CD4-positive, alpha-beta T cell (primary cell): ENCODE data around the gene LRIT2. TPM values are rescaled to one million over a fixed set of nuclear protein-coding genes. Genes with fewer than 3 reads are reported as not detected.

Source experiments
- ATAC-seq: fragments of 200-7000 bp; cut with Tn5 transposase; one replicate; pipeline ENCODE4 v1.10.0; 2022; ENCODE audit warnings: mild to moderate bottlenecking; ENCODE audit not compliant: poor library complexity
- CTCF ChIA-PET: fragments of 350-600 bp; sonication (Branson Sonifier 250); formaldehyde crosslinking; loops from one replicate; lab custom pipeline; 2021; ENCODE audit warnings: antibody characterized with exemption, inconsistent platforms; lab: Charles Lee
- POLR2A ChIA-PET: fragments of 350-600 bp; sonication (Branson Sonifier 250); formaldehyde crosslinking; loops from one replicate; lab custom pipeline; 2021; ENCODE audit warnings: antibody characterized with exemption, inconsistent platforms; lab: Charles Lee
- DNase-seq, 14 experiments: peaks; one replicate each; pipeline ENCODE4 v3.0.0-alpha.2; 2013 to 2020; ENCODE audit warnings: mixed read lengths in 2 of 14
- H3K27ac ChIP-seq, 2 donors: one replicate each; pipeline versions ENCODE4 v1.5.1 to v1.7.0; 2013; ENCODE audit warnings: low read length in 2 of 2, low read depth in 1 of 2, mild to moderate bottlenecking in 1 of 2
- H3K27me3 ChIP-seq, 2 experiments: 1 replicate in 1 of 2; 2 replicates in 1 of 2; pipeline versions ENCODE4 v1.6.1 to v1.7.0; 2013; ENCODE audit warnings: low read length in 2 of 2, control low read depth in 1 of 2, mild to moderate bottlenecking in 1 of 2, moderate library complexity in 1 of 2; ENCODE audit not compliant: insufficient read depth in 2 of 2, control insufficient read depth in 1 of 2
- H3K36me3 ChIP-seq: one replicate; pipeline ENCODE4 v1.6.1; 2013; ENCODE audit warnings: low read length, control low read depth; ENCODE audit not compliant: insufficient read depth
- H3K4me1 ChIP-seq: one replicate; pipeline ENCODE4 v1.6.1; 2013; ENCODE audit warnings: low read length, control low read depth; ENCODE audit not compliant: insufficient read depth
- H3K4me3 ChIP-seq: one replicate; pipeline ENCODE4 v1.5.1; 2013; ENCODE audit warnings: mild to moderate bottlenecking, low read length, moderate library complexity
- H3K9me3 ChIP-seq, 2 experiments: 1 replicate in 1 of 2; 2 replicates in 1 of 2; pipeline versions ENCODE4 v1.6.1 to v1.7.0; 2013; ENCODE audit warnings: low read length in 2 of 2, mild to moderate bottlenecking in 2 of 2, control low read depth in 1 of 2, moderate library complexity in 1 of 2; ENCODE audit not compliant: control insufficient read depth in 1 of 2, insufficient read depth in 1 of 2
- H3K27ac Mint-ChIP-seq: one replicate; pipeline ENCODE4 v1.8.0; 2020; ENCODE audit warnings: mixed read lengths
- H3K27me3 Mint-ChIP-seq: one replicate; pipeline ENCODE4 v1.8.0; 2021; ENCODE audit warnings: mixed read lengths
- H3K36me3 Mint-ChIP-seq: one replicate; pipeline ENCODE4 v1.8.0; 2021; ENCODE audit warnings: low read depth, mixed read lengths
- H3K4me1 Mint-ChIP-seq: one replicate; pipeline ENCODE4 v1.8.0; 2021; ENCODE audit warnings: low read depth, mixed read lengths
- H3K4me3 Mint-ChIP-seq: one replicate; pipeline ENCODE4 v1.8.0; 2020; ENCODE audit warnings: mild to moderate bottlenecking, mixed read lengths
- H3K9me3 Mint-ChIP-seq: one replicate; pipeline ENCODE4 v1.8.0; 2020; ENCODE audit warnings: mixed read lengths
- intact Hi-C, 2 experiments: fragments of 100-400 bp; cut with DNase I in 1 of 2; cut with micrococcal nuclease in 1 of 2; formaldehyde crosslinking; loops; one replicate each; pipeline versions ENCODE4 v1.15.1 to v1.9.0; 2023 to 2025; cut with DNase I, micrococcal nuclease
- total RNA-seq, 174 experiments: library from RNA in 2 of 174; stranded (reverse) in 2 of 174; gene quantifications; one replicate each; pipeline ENCODE4 v1.2.3 and lab custom pipeline; 2021 to 2026
- TF ChIP-seq, protein P1 (sequence below): fragments of 200-600 bp; IDR thresholded peaks from one replicate; pipeline ENCODE4 v1.8.0; 2022; ENCODE audit warnings: antibody characterized with exemption, mild to moderate bottlenecking

The LRIT2 gene
- total RNA-seq, 2 experiments from 2014 or later = not detected

DNA sequence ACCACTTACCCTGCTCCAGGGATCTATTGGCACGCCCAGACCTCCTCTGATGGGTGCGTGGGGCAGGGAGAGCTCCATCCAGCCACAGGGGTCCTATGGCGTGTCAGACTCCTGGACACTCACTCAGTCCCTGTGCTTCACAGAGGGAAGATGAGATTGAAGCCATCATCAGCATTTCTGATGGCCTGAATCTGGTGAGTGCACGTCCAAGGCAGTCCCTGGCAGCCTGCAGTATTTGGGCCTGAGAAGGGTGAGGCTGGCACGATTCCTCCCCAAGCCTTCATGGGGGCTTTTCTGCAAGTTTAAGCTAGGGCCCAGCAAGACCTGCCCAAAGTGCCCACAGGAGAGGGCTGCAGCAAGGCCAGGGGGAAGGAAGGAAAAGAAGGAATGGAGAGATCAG is 27.7 kb downstream of the LRIT2 start:
- H3K27ac ChIP-seq = no peak overlapping the region
- ChIA-PET CTCF (no interaction called here), POLR2A (interaction anchor here (0.5 kb wide), 1 partner anchor 34 kb away, joined by 3 read pairs; no protein-coding TSS in a partner anchor)
- H3K27me3 ChIP-seq = peaks cover 29 to 35% of the 10 kb centered on the region in 2 experiments
- H3K9me3 ChIP-seq = peaks cover 0 to 11% of the 10 kb centered on the region in 2 experiments
- TF ChIP-seq, protein P1, sequence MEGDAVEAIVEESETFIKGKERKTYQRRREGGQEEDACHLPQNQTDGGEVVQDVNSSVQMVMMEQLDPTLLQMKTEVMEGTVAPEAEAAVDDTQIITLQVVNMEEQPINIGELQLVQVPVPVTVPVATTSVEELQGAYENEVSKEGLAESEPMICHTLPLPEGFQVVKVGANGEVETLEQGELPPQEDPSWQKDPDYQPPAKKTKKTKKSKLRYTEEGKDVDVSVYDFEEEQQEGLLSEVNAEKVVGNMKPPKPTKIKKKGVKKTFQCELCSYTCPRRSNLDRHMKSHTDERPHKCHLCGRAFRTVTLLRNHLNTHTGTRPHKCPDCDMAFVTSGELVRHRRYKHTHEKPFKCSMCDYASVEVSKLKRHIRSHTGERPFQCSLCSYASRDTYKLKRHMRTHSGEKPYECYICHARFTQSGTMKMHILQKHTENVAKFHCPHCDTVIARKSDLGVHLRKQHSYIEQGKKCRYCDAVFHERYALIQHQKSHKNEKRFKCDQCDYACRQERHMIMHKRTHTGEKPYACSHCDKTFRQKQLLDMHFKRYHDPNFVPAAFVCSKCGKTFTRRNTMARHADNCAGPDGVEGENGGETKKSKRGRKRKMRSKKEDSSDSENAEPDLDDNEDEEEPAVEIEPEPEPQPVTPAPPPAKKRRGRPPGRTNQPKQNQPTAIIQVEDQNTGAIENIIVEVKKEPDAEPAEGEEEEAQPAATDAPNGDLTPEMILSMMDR = no peak
- H3K4me3 Mint-ChIP-seq = no peak overlapping the region
- H3K4me1 ChIP-seq = peaks cover 19% of the 10 kb centered on the region
- DNase-seq (no peak), ATAC-seq (no peak)
- peaks cover 30% of the 10 kb centered on the region for H3K27me3 Mint-ChIP-seq
- no peaks in the 10 kb centered on the region for H3K9me3 Mint-ChIP-seq
- H3K4me3 ChIP-seq = no peak overlapping the region
- intact Hi-C loops = no loop called here
- no peaks in the 10 kb centered on the region for H3K36me3 Mint-ChIP-seq
- no peaks in the 10 kb centered on the region for H3K4me1 Mint-ChIP-seq
- no peak overlapping the region for H3K27ac Mint-ChIP-seq
- no peaks in the 10 kb centered on the region for H3K36me3 ChIP-seq

DNA sequence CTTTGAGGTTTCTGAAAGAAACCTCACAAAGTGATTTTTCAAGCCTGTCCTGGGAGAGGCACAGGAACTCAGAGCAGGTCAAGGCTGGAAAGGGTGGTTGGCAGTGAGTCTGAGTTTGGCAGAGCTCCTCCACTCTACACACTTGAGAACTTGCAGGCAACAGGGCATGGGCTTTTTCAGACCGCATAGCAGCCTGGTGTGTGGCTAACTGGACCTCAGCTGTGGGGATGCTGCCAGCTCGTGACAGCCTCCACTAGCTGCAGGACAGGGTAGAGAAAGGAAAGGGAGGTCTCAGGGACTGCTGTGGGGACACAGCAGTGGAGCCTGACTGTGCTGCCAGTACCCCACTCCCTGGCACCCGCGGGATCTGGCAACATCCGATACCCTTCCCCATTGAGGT is 28.4 kb downstream of the LRIT2 start:
- ATAC-seq (no peak), DNase-seq (no peak)
- Histone ChIP-seq H3K4me3 (no peak overlapping the region), H3K27me3 (peaks cover 29 to 35% of the 10 kb centered on the region in 2 experiments), H3K4me1 (peaks cover 19% of the 10 kb centered on the region), H3K36me3 (no peaks in the 10 kb centered on the region), H3K9me3 (peaks cover 0 to 11% of the 10 kb centered on the region in 2 experiments), H3K27ac (no peak overlapping the region)
- ChIA-PET CTCF (no interaction called here), POLR2A (no interaction called here)
- Mint-ChIP-seq H3K4me1 (no peaks in the 10 kb centered on the region), H3K27me3 (peaks cover 30% of the 10 kb centered on the region), H3K36me3 (no peaks in the 10 kb centered on the region), H3K27ac (no peak overlapping the region), H3K9me3 (no peaks in the 10 kb centered on the region), H3K4me3 (no peak overlapping the region)
- TF ChIP-seq, protein P1 = no peak
- intact Hi-C loops = no loop called here

DNA sequence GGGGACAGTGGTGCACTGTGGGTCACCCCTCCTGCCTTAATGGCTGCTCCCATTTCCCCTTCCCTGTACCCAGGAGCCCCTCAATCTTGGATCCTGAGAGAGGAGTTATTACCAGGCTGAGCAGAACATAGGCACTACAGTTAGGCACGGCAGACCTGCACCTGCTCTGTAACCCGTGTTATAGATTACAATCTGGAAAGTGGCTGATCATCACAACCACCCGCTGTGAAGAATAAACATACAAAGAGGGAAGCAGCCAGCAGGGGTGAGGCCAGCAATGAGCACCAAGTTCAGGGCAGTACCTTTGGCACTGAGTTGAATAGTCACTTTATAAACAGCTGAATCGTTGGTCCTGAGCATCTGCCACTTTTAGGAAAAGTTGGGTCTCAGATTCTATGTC is 29.3 kb downstream of the LRIT2 start:
- DNase-seq (no peak), ATAC-seq (no peak)
- Mint-ChIP-seq H3K9me3 (no peaks in the 10 kb centered on the region), H3K27ac (no peak overlapping the region), H3K4me3 (no peak overlapping the region), H3K4me1 (peaks cover 5% of the 10 kb centered on the region), H3K36me3 (no peaks in the 10 kb centered on the region), H3K27me3 (peaks cover 30% of the 10 kb centered on the region)
- TF ChIP-seq, protein P1 = no peak
- no peaks in the 10 kb centered on the region for H3K36me3 ChIP-seq
- H3K4me3 ChIP-seq = no peak overlapping the region
- no peak overlapping the region for H3K27ac ChIP-seq
- POLR2A ChIA-PET = no interaction called here
- peaks cover 0 to 11% of the 10 kb centered on the region in 2 experiments for H3K9me3 ChIP-seq
- H3K27me3 ChIP-seq = peaks cover 29 to 35% of the 10 kb centered on the region in 2 experiments
- H3K4me1 ChIP-seq = peaks cover 27% of the 10 kb centered on the region
- CTCF ChIA-PET = no interaction called here
- intact Hi-C loops = no loop called here
